GM21515 (cell line): ENCODE results near the gene C9orf72.

Experiments
- ATAC-seq: cut with Tn5 transposase; IDR thresholded peaks from one replicate; pipeline ENCODE4 v1.9.1; 2021; ENCODE audit not compliant: unreplicated experiment

C9orf72 gene

GRCh38 chr9:27539479-27540441 lies 33.5 kb downstream of the C9orf72 start:
- peak; percentile 44 for ATAC-seq

GRCh38 chr9:27538647-27539046 lies 34.6 kb downstream of the C9orf72 start:
- no peak for ATAC-seq

GRCh38 chr9:27537756-27538155 lies 35.5 kb downstream of the C9orf72 start:
- ATAC-seq: no peak

- ATAC-seq: no peak
Measured at GRCh38 chr9:27537027-27537435, 36.2 kb downstream of the C9orf72 start.

GRCh38 chr9:27536168-27536567 lies 37.1 kb downstream of the C9orf72 start:
- ATAC-seq: no peak

GRCh38 chr9:27535701-27536118 lies 37.6 kb downstream of the C9orf72 start:
- ATAC-seq: peak; percentile 63

- ATAC-seq: no peak
Measured at GRCh38 chr9:27534658-27535209, 38.5 kb downstream of the C9orf72 start.

GRCh38 chr9:27534131-27534530 lies 39.1 kb downstream of the C9orf72 start:
- ATAC-seq: no peak

- no peak for ATAC-seq
Measured at GRCh38 chr9:27533311-27533710, 40.0 kb downstream of the C9orf72 start.

GRCh38 chr9:27532046-27532445 lies 41.2 kb downstream of the C9orf72 start:
- no peak for ATAC-seq

- no peak for ATAC-seq
Measured at GRCh38 chr9:27530915-27531755, 42.1 kb downstream of the C9orf72 start.

- peak; percentile 83 for ATAC-seq
Measured at GRCh38 chr9:27529316-27530278, 43.7 kb downstream of the C9orf72 start, which contains the start of gene MOB3B. Gene MOB3B (minus strand): TSS chr9:27529814. CDS start chr9:27455550, 74,264 bp downstream.

- ATAC-seq: peak; percentile 46
Measured at GRCh38 chr9:27528886-27529315, 44.4 kb downstream of the C9orf72 start.

- ATAC-seq: peak; percentile 59
Measured at GRCh38 chr9:27528076-27528885, 45.0 kb downstream of the C9orf72 start.

GRCh38 chr9:27527702-27528075 lies 45.6 kb downstream of the C9orf72 start:
- no peak for ATAC-seq

- ATAC-seq: no peak
Measured at GRCh38 chr9:27524236-27524635, 49.0 kb downstream of the C9orf72 start, which contains the start of gene IFNK. Gene IFNK (plus strand): TSS chr9:27524290. CDS start chr9:27524337, 47 bp downstream.

GRCh38 chr9:27523141-27523540 lies 50.1 kb downstream of the C9orf72 start:
- no peak for ATAC-seq

- no peak for ATAC-seq
Measured at GRCh38 chr9:27520986-27521385, 52.3 kb downstream of the C9orf72 start.
